Heart left ventricle (tissue), 13 donors: Measurements from ENCODE around the gene IGSF9.

Experiments
- CTCF ChIP-seq, 12 donors: fragments of 200-600 bp; sonication (generic) in 4 of 12; IDR thresholded peaks; one replicate each; pipeline versions ENCODE4 v1.5.0 to v1.8.0; 2018 to 2022; ENCODE audit warnings: antibody characterized with exemption in 12 of 12, mild to moderate bottlenecking in 5 of 12
- POLR2A ChIP-seq, 2 donors: fragments of 450-650 bp; IDR thresholded peaks; one replicate each; pipeline ENCODE4 v1.6.1; 2017; ENCODE audit warnings: antibody characterized with exemption in 2 of 2, mild to moderate bottlenecking in 2 of 2, moderate library complexity in 2 of 2
- donor health status: ischemic (EF 13 %, LVEDD 7.1; RV severe dilation, severe dysfunction).
- donor health status: DM: no; HTN: yes; CAD: no.
- donor health status: DM: no; HTN: no; CAD: no.
- donor health status: ischemic (EF 25% LVEDD 6.9; RV normal size, moderate dysfunction).
- donor health status: ischemic (EF 25% LVEDD 5.7; RV mildly dilated, moderate dysfunction).
- donor health status: ischemic (EF 35%, LVEDD 5.7; RV mildly dilated, moderate dysfunction).
- donor health status: nonischemic (EF 11% LVEDD 7.7; RV severe dilation, severe dysfunction).
- donor health status: DM: yes; HTN: yes; CAD: no.
- donor health status: PGD.
- donor health status: ischemic (EF 29% LVEDD 5.4; RV normal size, mild dysfunction).
- donor health status: nonischemic (EF 23%, LVEDD 6.1; RV moderate dilation, normal function).

GRCh38 chr1:159927211-159927848 is 18.1 kb downstream of the IGSF9 start:
- TF ChIP-seq CTCF (IDR thresholded peaks at IDR 0.05) (no peak), POLR2A (IDR thresholded peaks at IDR 0.05) (no peak)
